NCI-H345 treated with DMSO at 0.1 percent for 48 hours (cell line): ENCODE measurements around the gene MEF2C.
"Not testable (repeated sequence)": the region's sequence is repeated elsewhere in the genome, so short reads cannot be mapped to it uniquely, and the experiment has no call there.

ENCODE experiments used
- DNase-seq: peaks from one replicate; lab custom pipeline; 2025; ENCODE audit not compliant: unreplicated experiment; lab: John Stamatoyannopoulos, UW

The MEF2C gene

DNA sequence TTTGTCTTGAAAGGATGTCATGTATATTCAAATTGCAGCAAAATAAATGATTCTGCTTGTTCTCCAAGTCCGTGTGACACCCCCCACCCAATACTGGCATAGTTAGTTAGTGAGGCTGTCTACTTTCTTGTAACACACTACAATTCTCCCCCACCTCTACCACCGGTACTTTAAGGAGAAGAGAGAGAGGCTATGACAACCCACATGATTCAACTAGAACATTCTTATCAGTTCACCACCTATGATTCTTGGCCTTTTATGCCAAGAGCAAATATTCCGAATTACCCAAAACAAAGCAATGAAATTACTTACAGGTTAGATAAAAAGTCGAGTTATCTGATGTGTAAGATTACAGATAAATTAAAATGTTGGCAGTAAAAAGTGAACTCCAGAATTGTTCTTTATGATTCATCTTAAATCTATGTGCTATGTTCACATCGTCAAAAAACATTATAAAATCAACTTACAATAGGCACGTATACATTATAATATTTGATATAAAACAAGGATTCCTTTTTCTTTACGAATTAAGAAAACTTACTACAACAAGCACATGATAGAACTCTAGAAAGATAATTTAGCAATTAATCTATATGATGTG, 14.4 kb downstream of the MEF2C start:
- DNase-seq: no peak

DNA sequence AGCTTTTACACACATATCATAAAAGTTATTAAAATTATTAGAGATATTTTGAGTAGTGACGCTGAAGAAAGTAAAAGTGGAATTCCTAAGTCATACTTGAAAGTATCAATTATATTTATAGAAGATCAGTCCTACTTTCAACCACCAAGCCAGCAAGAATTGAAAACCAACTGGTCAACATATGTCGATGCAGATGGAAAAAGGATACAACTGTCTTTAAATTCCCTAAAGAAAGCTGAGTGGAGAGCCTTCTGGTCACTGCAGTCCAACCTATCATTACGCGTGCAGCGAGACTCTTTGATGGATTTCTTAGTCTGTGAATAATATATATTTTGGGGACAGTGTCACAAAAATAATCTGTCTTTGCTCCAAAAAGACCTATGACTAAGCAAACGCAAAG, 15.3 kb downstream of the MEF2C start:
- no peak for DNase-seq

DNA sequence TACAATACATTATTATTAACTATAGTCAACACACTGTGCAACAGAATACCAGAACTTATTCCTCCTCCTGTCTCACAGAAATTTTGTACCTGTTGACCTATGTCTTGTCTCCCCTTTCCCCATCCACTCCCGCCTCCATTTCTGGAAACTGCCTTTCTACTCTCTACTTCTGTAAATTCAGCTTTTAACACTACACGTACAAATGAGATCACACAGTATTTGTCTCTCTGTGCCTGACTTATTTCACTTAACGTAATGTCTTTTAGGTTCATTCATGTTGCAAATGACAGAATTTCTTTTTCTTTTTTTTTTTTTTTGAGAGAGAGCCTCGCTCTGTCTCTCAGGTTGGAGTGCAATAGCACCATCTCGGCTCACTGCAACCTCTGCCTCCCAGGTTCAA, 19.5 kb downstream of the MEF2C start:
- no peak for DNase-seq

DNA sequence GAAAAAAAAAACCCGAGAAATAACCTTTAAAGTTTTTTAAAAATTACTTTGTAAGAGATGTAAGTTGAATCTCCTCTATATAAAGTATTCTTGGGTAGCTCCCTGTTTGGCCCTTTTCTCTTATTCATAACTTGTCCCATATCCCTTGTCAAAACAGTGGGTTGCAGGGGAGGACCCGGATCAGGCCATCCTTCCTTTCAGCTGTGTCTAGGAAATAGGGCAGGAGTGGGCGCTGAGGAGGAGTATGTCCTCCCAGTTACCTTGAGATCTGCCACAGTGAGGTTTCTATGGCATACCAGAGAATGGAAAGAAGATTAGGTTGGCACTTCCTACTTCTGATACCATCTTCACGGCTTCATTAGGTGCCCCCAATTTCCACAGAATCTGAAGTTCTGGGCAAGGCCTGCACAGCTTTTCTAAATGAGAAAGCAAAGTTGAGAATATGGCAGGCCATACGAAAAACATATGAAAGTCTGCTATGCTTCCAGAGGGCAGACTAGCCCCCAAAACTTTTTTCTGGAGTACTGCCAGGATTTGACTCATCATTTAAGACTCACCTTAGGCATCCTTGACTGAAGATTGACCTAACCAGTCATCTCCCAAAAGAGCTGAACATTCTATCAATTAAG, 20.3 kb downstream of the MEF2C start:
- DNase-seq: no peak

DNA sequence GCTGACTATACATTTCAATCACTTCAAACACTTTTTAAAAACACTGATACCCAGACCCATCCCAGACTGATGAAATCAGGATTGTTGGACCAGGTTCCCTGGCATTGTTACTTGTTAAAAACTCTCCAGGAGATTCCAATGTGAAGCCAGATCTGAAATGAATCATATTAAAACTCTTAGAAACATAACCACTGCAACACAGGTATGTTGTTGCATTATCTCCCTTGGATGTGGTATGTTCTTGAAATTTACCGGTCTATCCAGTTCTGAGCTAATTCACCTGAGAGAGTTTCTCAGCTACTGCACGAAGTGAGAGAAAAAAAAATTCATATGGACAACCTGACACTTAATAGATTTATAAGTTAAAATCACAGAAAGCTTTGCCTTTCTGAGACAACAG, 21.8 kb downstream of the MEF2C start:
- no peak for DNase-seq

DNA sequence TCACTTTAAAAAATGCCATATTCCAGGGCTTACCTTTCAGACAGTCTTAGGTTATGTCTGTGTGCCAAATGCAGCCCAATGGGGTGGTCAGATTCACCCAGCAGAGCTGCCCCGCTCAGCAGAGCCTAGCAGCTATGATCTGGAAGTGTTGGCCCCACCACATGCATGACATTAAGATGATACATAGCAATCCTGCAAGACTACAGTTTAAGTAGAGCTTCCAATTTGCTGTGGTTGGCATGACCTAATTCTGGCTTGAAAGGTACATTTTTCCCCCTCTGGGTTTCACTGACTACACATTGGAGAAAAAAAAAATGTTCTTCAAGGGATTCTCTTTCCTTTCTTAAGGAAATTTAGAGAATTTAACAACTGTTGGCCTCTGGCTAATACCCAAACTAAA, 22.5 kb downstream of the MEF2C start:
- DNase-seq: no peak

DNA sequence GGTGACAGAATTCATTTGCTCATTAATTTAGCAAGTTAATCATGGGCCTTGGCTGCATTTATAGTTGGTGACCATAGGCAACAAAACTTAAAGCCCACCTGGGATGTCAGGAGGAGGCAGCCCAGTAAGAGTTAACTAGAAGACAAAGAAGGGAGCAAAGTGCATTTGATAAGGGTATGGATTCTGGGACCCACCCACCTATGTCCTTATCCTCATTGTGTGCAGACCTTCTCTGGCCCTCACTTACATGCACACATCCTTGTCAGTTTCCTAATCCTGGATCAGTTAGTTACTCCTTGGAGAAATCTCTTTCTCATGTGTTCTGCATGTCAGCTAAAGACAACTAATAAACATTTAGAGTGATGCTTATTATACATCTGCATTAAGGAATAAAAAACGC, 24.6 kb downstream of the MEF2C start:
- no peak for DNase-seq

DNA sequence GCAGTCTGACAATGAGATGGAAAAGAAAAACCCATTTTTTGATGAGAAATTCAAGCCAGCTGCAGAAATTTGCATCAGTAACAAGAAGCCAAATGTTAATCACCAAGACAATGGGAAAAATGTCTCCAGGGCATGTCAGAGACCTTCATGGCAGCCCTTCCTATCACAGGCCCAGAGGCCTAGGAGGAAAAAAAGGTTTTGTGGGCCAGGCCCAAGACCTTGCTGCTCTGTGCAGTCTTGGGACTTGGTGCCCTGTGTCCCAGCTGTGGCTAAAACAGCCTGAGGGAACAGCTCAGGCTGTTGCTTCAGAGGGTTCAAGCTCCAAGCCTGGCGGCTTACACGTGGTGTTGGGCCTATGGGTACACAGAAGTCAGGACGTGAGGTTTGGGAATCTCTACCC, 26.6 kb downstream of the MEF2C start:
- DNase-seq: not testable (repeated sequence)

DNA sequence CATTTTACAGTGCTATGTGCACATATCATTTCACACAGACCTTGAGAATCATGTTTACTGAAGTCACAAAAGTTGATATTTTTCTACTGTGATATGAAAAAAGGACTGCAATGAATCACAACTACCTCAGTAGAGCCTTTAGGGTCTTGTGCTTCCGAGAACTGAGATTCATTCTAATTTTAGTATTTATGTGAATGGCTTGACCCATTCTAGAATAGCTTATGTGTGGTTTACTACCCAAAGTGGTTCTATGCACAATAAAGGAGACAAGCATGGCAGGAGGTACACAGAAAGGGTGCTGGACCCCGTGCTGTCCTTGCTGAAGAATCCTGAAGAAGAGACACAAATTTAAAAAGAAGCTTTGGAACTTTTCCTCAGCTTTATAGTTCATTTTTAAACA, 28.2 kb downstream of the MEF2C start:
- no peak for DNase-seq

DNA sequence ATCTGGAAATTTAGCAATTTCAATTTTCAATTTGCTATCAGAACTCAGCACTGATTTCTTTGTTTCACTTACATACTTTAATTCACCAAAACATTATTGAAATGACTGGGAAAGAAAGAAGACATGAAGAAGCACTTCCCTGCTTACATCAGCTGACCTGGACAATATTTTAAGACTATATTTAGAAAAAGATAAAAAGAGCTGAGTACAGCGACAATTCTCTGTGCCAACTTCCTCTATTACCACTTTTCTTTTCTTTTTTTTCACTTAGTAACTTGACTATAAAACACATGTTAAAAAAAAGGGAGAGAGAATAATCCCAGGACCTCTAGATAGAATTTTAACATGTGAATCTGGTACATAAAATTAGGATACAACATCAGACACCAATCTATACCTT, 35.6 kb downstream of the MEF2C start:
- DNase-seq: no peak

DNA sequence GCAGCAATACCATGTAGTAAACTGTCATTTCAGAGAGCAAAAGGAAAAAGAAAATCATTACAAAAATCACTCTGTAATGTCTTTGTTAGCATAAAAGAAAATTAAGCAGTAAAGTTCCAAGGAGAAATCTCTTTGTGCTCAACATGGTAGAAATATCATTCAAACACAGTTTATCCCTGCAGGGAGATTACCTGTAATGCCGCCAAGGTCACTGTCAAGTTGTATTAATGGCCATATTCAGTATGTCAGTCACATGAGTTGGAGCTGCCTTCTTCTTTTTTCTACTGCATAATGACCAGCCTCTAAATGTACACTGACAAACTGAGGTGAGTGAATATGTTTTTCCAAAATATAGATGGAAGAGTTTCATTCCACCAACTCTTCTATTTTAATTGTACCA, 36.5 kb downstream of the MEF2C start:
- DNase-seq: no peak

DNA sequence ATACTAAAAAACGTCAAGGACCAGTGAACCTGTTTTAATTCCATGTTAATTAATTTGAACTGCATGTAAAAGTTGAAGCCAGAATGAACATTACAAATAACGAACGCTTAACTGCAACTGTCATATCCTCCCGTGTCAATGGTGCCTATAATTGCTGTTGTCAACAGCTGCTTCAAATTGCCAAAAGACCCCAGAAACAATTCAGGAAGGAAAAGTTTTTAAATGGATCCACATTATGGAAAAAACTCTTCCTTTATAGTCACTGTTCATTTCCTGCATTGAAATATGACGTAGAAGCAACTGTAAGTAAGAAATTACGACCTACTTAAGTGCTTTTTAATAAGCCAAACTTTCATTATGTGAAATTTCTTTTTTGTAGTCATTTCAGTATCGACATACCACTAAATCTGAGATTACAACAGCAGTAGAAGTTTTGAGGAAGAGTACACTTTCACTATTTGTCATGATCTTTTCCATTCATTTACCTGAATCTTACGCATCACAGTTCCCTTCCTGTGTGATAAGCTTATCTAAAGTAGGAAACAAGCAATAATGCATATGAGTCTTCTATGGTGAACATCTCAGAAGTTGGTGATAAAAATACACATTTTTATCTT, 37.8 kb downstream of the MEF2C start:
- DNase-seq: no peak

DNA sequence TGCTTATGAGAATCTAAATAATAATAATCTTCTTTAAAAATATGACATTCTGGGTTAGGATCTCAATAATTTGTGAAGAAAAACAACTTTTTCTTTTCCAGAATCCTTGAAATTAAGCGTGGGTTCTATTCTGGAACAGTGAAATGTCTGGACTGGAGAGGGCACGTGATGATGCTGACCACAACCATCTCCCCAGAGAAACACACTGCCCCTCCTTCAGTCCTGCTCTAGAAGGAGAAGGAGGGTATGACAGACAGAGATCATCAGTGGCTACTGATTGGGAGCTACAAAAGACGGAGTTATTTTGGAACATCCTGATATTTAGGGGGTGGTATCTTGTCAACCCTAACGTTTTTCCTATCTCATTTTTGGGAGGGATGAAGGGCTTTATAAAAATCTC, 40.2 kb downstream of the MEF2C start:
- DNase-seq: no peak

DNA sequence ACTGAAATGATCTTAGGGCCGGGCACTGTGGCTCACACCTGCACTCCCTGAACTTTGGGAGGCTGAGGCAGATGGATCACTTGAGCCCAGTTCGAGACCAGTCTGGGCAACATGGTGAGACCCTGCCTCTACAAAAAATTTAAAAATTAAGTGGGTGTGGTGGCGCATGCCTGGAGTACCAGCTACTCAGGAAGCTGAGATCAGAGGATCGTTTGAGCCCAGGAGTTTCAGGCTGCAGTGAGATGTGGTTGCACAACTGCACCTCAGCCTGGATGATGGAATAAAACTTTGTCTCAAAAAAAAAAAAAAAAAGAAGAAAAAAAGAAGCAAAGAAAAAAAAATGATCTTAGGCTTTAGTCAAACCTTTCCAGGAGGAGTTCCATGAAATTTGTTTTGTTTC, 41.8 kb downstream of the MEF2C start:
- DNase-seq: no peak

DNA sequence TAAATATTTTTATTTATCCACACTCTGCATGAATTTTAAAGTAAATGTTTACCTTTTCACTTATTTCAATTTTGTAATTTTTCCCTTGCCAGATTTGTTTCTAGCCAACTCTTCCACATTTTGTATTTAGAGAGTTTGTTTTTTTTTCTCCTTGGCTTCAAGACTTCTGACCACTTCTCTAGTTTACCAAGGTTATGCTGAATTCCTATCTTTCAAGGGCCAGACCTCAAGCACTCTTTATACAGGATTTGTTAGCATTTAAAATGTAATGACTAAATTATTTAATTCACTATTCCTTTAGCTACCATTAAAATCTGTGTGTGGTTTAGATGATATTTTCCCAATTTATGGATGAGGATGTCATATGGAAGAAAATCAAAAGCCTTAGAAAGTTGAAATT, 42.5 kb downstream of the MEF2C start:
- DNase-seq: no peak

DNA sequence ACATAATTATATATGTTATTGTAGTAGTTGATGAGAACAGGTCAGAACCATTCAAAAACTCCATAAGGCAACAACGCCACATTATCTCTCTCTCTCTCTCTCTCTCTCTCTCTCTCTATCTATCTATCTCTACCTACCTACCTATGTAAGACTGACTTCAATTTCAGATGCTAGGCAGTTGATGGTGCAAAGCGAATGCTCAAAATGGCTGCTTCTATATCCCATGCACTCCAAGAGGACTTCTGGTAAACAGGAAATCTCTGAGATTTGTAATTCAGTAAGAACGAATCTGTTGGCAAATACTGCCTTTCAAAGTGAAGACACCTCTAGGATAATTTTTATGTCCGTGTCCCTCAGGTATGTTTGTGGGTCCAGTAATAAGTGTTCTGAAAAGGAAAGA, 43.7 kb downstream of the MEF2C start:
- no peak for DNase-seq

DNA sequence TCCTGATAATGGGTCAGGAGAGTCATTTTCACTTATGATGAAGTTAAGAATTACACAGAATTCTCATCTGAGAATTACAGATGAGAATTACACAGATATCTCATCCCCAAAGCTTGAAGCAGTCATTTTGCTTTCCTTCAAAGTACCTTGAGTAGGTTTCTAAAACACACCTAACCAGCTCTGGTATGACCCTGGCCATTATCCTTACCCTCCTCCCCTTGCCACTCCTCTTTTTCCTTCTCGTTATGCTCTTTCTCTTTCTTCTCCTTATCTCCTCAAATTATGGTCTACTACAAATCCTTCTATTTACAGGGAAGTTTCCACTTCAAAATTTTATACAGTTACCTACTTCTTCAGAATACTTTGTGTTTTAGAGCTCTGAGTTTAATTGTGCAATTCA, 44.5 kb downstream of the MEF2C start:
- DNase-seq: no peak

DNA sequence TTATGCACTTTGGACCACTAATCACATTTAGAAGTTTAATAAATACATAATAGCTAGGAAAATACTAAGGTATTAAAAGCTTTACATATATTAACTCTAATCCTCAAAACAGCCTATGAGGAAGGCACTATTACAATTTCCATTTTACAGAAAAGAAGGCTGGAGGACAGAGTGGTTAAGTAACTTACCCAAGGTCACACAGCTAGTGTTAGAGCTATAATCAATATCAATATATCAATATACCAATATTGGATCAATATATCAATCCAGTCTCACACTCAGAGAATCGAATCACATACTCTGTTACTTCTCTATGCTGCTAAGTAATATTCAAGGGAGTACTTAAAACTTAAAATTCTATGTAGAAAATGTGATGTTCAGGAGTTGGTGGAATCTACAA, 45.2 kb downstream of the MEF2C start:
- DNase-seq: no peak

DNA sequence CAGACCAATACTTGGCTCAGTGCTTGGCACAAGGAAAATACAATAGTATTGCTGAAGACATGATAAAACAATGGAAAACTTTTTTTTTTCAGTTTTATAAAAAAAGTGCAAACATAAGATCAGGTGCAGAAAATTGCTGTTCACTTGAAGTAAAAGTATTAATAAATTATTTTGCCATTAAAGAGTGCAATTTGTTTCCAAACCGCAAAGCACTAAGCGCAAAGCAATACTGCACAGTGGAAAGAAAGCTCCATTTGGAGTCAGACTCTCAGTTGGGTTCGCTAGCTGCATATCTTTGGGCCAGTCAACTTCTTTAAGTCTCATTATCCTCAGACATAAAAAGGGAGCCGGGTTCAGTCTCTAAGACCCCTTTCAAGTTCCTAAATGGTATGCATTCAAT, 45.8 kb downstream of the MEF2C start:
- no peak for DNase-seq

DNA sequence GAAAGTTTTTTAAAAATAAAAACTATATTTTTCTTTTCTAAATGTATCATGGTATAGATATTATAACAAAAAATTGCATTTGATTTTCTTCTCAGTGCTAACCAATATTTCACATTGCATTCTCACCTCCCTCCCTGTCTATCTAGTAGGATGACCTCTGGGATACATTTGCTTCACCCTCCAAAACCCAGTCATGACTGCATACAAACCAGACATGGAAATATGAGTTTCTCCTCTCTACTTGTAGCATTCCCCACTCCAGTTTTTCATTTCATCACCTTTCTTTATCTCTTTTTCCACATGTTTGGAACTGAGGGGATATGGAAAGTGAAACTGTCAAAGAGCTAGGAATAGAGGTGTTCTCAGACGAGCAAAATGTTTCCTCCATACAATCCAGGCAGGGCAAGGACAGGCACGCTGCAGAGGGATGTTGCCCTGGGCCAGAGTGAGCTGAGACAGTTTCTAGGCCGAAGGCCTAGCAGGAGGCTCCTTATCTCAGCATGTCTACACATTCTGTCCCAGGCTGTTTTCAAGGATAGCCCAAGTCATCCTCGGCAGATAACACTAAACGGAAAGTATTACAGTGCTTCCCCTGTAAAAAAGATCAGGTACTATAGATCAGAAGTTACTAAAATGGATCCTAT, 46.7 kb downstream of the MEF2C start:
- DNase-seq: no peak

DNA sequence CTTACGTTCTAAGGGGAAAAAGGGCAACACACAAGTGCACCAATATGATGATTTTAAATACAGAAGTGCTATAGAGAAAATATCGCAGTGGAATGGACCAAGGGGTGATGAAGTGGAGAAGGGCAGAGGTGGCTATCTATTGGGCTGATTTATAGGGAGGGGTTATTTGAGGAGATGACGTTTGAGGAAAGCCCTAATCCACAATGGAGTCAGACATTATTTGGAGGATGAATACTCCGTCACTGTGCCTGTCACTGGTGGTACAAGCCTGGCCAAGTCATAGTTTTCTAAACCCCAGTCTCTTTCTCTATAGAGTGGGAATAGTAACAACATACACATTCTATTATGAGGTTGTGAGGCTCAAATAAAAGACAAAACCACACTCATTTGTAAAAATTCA, 48.5 kb downstream of the MEF2C start:
- no peak for DNase-seq

DNA sequence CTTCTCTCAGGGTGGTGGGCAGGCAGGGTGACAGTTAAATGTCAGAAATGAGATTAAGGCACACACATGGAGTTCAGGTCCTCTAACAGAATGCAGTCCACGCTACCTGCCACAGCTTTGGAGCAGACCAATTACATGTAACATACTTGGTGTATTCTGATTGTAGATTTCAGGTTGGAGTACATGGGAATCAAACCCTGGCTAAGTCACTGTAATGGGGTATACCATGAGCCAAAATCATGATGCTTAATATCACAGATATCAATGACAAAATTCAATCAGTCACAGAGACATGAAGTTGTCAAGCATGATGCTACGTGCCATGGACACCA, 48.9 kb downstream of the MEF2C start:
- DNase-seq: no peak
